HG02884 (cell line): ENCODE data around the gene UNK.

Experiments
- ATAC-seq: cut with Tn5 transposase; IDR thresholded peaks from one replicate; pipeline ENCODE4 v1.9.1; 2021; ENCODE audit warnings: mild to moderate bottlenecking, moderate library complexity; ENCODE audit not compliant: unreplicated experiment

The UNK gene

DNA sequence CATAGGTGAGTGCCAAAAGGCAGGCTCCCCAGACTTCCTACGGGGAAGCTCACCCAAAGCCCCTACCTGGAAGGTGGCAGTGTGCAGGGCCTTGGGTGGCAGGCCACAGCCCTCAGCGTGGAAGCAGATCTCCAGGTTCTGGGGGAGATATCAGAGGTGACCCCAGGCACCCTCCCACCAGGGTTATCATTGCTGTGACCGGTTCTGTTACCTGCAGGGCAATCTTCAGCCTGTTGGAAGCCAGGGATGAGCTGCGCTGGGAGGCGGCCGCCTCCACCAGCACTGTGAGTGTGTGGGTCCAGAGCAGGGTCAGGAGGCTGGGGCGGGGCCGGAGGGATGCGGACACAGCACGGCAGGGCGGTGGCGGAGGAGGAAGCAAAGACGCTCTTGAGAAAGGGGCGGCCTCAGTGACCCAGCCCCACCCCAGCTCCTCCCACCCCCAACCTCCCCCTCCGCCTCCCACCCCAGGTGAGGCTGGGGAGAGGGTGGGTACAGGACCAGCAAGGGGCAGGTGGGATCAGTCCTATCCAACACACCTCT lies 46.5 kb downstream of the UNK start:
- ATAC-seq, result no peak

DNA sequence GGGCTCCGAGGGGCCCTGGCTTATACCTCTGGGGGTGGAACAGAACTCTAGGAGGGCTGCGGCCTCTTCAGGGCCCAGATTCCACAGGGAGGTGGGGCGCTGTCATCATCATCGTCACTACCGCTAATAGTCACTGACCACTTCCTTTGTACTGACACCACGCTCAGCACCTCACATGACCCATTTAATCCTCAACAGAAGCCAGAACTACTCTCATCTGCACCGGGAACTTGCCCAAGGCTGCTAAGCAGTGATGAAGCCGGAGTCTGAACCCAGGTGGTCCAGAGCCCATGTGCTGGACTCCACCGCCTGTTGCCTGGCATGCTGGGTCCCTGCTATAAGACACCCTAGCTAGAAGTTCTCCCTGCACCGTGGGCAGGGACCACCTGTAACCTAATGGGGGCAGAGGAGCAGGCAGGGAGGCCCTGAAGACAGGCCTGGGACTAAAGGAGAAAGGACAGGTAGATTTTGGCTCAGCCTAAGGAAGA lies 47.6 kb downstream of the UNK start:
- no peak for ATAC-seq

DNA sequence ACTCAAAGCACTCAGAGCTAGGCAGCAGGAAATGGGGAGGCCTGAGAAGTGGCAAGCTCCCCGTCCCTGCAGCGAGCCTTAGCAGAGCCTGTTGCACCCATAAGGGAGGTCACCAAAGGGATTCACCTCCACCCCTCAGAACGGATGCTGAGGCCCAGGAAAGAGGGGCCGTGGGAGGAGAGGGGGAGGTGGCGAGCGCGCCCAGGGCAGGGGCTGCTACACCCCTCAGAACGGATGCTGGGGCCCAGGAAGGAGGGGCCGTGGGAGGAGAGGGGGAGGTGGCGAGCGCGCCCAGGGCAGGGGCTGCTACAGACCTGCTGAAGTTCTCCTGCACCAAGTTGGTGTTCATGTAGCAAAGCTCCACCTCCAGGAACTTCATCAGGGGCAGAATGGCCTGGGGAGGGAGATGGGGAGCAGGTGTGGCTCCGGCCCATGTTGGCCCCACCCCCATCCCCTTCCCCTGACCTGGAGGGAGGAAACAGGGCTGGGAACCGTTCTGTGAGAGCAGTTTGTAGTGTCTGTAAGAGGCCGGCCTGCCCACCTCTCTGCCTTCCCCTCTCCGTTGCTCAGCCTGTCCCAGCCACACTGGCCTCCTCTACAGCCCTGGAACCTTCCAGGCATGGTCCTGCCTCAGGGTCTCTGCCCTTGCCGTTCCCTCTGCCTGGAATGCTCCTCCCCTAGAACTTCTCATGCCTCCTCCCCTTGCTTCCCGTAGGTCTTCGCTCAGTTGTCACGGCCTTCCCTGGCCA lies 48.2 kb downstream of the UNK start:
- ATAC-seq, result no peak

DNA sequence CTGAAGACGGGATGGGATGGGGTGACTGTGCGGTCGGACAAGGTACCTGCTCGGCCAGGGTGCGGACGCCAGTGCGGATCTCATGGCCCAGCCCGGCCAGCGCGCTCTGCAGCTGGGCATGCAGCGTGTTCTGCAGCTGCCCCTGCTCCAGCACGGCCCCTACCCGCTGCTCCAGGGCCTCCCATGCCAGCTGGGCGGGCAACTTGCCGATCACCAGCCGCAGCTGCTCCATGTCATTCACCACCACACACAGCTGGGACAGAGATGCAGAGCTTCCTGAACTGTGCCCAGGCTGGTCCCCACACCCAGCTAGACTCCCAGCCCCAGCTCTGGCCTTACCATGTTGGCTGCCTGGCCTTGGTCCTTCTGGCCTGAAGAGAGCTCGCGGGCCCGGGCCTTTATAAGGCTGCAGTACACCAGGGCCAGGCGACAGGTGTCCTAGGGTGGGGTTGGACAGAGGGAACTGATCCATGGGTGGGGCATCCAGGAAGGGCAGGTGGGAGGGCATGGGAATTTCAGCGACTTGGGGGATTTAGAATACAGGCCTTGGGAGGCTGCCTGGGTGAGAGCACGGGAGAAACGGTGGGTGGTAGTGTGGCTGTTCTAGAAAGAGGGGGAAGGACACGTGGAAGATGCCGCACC lies 49.8 kb downstream of the UNK start:
- ATAC-seq, result no peak

DNA sequence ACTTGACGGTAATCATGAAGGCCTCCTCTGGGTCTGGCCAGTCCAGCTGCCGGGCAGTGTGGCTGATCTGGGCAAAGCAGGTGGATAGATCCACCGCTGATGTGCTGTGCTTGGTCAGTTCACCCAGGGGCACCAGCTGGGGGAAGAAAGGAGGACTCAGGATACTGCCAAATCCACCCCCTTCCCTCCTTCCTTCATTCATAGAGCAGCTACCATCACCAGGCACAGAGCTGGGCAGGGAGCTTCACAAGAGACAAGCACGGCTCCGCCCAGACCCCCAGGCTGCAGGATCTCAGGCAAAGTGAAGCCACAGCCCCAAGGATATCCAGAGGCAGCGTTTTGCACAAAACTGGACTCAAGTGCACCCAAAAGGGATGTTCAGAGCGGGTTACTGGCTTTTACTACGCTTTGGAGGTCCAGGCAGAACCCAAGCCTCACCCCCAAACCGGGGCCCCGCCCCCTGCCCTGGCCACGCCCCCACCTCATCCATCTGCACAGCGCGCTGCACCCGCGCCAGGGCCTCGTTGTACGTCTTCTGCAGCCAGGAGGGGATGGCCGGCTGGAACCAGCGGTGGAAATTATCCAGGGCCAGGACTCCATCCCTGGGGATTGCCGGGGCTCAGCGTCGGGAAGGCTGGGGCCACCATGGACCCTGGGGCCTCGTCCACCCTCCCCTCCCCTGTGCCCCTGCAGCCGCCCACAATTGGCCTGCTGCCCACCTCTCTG lies 50.5 kb downstream of the UNK start:
- ATAC-seq, result no peak

DNA sequence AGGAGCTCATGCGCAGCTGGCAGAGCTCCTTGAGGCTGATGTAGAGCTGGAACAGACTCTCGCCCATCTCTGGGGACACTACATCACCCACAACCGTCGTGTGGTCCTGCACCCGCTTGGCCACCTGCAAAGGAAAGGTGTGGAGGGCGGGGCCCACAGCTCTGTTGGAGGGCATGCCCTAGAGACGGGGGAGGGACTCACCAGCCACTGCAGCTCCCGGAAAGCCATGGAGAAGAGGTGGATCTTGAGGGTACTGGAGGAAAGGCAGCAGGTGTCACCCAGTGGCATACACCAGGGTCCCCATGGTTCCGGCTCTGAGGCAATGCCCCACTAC lies 51.0 kb downstream of the UNK start:
- no peak for ATAC-seq

DNA sequence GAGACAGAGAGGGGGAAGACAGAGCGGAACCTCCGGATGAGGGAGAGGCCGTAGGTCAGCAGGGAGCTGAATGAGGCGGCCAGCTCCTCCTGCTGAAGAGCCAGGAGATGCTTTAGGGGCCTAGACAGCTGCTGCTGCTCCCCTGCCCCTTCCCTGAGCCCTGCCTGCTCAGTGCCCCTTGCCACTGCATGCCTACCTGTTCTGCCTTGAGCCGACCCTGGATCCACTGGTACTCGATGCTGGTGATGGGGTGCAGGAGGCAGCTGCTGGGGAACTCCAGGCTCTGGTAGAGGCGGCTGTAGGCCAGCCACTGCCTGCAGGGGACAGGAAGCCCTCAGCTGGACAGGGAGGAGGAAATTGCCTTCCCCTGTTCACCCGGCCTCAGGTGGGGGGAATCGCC lies 52.0 kb downstream of the UNK start:
- ATAC-seq, result no peak

DNA sequence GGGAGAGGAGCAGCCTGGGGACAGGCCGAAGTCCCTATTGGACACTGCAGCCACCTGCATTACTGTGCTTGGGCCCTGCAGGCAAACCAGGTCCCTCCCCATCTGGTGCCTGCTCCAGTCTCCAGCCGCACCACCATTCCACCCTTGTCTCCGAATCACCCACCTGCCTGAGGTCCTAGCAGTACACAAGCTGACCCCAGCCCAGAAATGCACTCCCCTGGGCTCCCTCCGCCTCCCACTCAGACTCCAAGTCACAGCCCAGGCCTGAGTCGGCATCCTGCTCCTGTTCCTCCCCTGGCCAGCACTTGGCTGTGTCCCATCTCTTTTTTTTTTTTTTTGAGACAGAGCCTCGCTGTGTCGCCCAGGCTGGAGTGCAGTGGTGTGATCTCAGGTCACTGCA lies 53.3 kb downstream of the UNK start:
- ATAC-seq, result no peak

DNA sequence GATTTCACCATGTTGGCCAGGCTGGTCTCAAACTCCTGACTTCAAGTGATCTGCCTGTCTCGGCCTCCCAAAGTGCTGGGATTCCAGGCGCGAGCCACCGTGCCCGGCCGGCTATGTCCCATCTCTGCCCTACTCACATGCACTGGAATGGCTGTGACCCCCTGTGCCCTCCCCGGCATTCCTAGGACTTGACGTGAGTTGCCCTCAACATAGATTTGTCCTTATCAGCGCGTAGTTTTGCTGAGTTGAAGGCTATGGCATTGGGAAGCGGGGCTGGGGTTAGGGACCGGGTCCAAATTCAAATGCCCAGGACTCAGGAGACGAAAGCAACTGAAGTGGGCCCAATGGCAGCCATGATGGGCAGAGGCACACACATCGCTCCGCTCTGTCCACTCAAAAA lies 53.8 kb downstream of the UNK start:
- no peak for ATAC-seq

DNA sequence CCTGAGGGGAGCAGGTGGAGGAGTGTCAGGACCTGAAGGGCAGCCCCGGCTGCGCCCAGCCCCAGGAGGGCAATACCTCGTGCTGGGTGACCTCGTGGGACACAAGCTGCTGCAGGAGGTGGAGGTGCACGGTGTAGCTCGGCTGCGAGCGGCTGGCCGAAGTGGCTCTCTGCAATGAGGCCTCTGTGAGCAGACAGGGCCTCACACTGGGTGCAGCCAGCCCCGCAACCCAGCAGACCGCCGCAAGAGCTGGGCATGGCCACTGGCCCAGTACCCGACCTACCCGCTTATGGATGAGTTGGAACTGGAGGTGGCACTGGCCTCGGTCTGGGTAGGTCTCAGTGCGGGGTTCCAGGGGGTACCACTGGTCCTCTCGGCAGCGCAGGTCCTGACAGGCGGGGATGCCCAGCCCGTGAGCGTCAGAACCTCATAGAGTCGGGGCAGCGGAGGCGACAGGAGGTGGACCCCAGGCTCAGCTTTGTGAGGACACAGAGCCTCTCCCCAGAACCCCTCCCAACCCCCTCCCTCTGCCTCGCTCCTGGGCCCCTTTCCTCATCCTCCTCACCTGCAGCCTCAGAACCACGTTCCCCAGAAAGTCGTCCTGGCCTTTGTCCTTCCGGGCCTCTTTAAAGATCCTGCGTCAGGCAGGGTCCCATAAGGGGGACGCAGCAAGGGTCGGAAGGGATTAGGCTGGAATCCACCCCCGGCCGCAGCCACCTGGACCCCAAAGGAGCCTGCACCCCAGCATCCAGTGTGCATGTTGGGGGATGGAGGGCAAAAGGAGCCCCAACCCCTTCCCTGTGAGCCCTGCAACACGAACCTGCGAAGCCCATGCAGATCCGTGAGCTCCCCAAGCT lies 55.6 kb downstream of the UNK start:
- ATAC-seq, result no peak

DNA sequence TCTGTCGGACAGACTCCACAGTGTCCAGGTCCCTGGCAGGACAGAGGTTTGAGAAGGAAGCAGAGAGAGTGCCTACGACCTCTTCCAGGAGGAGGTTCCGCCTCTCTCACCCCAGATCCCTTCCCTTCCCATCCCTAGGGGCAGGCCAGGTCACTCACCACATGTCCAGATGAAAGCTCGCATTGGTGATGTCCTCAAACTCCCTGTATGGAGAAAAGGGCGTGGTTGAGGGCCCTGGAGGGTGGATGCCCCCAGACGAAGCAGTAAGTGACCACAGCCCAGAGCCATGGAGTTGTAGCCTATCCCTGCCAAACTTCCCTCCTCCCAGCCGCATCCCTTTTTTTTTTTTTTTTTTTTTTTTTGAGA lies 56.2 kb downstream of the UNK start:
- no peak for ATAC-seq

DNA sequence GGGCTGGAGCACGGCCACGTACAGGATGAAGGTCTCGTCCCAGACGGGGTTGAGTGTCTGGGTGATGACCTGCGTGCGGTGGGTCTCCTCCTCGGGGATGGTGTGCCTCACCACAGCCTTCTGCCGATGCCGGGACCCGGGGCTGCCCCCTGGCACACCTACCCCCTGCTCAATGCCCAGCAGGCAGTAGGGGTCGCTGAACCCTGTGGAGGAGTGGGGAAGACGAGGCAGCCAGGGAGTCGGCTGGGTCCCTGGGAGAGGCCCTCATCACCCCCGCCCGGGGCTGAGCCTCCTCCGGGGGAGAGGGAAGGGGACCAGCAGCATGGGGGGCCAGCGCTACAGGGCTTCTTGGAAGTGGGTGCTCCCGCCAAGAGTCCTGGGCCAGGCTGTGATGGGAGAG lies 57.8 kb downstream of the UNK start:
- no peak for ATAC-seq

DNA sequence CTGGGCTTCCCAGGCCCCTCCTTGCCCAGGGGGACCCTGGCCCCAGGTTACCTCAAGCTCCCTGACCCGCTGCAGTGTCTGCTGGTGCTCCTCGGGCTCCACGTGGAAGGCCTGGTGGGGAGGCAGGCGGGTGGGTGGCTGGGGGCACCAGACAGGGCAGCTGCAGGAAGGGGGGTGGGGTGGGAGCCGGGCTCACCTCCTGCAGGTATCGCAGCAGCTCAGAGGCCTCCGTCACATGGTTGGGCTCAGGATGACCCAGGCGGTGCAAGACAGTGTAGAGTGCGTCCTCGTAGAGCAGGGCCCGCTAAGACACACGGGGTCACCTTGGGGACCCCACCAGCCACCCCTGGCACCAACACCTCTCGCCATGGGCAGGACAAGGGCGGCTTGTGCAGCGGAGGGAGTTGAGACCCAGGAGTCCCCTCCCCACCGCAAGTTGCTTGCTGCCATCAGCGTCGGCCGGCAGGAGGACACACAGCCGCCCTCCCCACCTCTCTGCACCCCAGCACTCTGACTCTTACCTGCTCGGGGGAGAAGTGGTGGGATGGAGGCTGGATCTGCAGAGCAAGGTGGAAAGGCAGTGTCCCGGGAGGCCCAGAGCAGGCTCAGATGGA lies 58.5 kb downstream of the UNK start:
- no peak for ATAC-seq

DNA sequence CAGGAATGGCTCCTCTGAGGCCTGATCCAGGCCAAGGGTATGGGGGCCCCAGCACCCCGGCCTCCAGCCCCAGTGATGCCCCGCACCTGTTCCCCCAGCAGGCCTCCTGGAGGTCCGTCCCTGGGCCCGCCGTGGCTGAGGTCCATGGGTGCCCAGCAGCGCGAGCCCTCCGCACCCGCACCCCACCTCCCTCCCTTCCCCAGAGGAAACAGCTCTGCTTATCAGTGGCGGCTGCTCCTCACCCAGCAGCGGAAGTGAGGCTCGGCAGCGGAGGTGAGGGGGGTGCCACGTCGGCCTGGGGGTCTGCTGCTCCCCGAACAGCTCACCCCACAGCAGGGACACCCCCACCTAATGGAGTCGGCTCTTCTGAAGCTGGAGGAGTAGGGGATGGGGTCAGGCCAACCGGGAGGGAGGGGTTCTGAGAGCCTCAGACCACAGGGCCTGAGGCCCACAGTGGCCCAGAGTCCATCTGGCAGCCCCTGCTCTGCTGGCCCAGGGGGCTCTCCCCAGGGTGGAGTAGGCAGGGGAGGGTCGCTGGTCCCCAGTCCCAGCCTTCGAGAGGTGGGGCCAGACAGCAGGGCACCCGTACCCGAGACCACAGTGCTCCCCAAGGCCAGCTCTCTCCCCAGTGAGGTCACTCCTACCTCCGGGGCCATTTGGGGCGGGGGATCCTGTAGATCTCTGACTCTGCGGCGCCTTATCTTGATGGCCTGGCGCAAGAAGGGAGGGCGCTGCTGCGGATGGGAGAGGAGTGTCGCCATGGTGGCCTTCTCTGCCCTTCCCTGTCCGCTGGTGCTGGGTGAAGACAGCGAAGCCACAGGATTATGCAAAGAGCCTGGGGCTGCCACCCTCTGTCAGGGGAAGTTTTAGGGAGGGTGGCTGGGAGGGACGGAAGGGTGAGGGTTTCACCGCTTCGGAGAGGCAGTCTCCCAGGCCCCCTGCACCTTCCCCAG lies 59.2 kb downstream of the UNK start, which contains the start of gene UNC13D:
TSS of gene UNC13D (minus strand) at position 828 of the 953 bp plus-strand sequence. CDS start at position 761, 67 bp downstream.
- no peak for ATAC-seq

DNA sequence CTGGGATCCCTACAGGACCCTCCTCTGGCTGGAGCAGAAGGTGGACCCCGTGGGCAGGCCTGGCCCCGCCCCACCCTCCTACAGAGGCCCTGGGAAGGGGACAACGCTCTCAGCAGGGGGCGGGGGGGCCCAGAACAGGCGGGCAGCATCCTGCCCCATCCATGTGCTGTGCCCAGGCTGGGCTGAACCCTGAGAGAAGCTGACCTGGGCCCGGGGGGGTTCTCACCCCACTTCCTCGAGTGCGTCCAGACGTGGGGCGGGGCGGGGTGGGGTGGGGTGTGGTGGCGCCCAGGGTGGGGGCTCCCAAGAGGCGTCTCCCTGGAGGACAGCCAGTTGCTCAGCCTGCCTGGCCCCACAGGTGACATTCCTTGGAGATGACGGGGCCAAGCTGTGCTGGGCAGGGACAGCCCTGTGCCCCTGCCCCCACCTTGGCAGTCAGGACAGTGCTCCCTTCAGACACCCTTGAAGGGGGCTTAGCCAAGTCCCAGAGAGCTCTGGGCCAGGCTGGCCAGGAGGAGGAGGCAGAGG lies 60.0 kb downstream of the UNK start:
- ATAC-seq, result no peak

DNA sequence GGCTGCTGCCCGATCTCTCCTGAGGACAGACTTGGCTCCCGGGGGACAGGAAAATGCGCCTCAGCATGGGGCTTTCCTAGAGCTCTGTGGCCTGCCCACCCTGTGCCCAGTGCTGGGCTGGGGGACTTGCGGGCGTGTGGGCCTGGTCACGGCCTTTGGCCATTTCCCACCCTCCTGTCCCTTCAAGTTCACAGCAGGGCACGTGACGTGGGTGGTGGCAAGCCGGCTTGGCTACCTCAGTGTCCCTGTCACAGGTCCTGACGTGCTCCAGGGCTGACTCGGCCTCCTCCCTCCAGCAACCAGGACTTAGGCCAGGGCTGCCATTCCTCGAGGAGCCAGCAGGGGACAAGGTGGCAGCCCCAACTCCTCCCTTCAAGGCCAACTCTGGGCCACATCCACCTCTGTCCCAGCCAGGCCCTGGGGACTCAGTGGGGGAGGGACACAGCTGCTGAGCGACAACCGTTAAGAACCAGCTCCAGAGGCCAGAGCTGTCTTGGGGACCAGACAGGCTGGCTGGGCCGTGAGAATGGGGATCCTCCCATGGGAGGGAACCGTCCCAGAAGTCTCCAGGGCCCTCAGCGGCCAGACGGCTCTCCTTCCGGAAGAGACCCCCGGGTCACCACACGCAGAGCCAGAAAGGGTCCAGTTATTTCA lies 60.6 kb downstream of the UNK start:
- no peak for ATAC-seq

DNA sequence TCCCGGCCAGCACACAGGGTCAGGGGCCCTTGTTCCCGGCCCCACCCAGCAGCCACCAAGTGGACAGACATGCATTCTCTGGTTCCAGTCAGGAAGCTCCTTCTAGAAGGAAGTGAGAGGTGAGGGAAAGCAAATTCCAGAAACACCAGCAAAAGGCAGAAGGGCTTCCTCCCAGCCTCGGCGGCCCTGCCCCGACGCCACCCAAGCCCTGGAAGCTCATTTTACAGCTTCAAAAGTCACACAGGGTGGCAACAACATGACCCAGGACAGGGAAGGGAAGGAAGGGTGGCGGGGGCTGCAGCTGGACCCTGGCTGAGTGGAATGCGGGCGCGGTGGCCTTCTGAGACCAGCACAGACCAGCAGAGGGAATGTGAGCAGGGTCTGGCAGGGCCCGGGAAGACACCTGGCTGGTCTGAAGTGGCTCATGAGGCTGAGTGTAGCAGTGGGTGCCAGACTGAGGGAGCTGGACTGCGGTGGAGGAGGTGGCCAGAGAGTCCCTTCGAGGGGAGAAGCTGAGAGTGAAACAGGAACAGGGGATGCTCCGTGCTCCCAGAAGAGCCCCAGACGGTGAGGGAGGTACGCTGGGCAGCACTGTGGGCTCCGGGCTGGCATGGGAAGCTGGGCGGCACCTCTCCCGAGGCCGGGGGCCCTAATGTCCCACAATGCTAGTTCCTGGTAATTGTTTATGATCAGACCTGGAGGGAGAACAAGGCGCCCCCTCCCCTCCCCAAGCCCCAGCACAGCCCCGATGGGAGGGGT lies 61.5 kb downstream of the UNK start:
- no peak for ATAC-seq
